C4-2B (cell line): ENCODE data around the gene PLN.

ENCODE experiments used
- ZFX ChIP-seq: fragments of 450-650 bp; IDR thresholded peaks from 2 replicates; pipeline ENCODE4 v1.6.1; 2017
- TF ChIP-seq, protein P1 (sequence below): fragments of 450-650 bp; conservative IDR thresholded peaks from 2 replicates; pipeline ENCODE4 v1.5.1; 2017; ENCODE audit warnings: mild to moderate bottlenecking

GRCh38 chr6:118594877-118595276 lies 46.8 kb downstream of the PLN start:
- TF ChIP-seq, protein P1, sequence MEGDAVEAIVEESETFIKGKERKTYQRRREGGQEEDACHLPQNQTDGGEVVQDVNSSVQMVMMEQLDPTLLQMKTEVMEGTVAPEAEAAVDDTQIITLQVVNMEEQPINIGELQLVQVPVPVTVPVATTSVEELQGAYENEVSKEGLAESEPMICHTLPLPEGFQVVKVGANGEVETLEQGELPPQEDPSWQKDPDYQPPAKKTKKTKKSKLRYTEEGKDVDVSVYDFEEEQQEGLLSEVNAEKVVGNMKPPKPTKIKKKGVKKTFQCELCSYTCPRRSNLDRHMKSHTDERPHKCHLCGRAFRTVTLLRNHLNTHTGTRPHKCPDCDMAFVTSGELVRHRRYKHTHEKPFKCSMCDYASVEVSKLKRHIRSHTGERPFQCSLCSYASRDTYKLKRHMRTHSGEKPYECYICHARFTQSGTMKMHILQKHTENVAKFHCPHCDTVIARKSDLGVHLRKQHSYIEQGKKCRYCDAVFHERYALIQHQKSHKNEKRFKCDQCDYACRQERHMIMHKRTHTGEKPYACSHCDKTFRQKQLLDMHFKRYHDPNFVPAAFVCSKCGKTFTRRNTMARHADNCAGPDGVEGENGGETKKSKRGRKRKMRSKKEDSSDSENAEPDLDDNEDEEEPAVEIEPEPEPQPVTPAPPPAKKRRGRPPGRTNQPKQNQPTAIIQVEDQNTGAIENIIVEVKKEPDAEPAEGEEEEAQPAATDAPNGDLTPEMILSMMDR = no peak
- no peak for TF ChIP-seq ZFX
